ENCODE data around the gene TFAP2B.

The TFAP2B gene

DNA sequence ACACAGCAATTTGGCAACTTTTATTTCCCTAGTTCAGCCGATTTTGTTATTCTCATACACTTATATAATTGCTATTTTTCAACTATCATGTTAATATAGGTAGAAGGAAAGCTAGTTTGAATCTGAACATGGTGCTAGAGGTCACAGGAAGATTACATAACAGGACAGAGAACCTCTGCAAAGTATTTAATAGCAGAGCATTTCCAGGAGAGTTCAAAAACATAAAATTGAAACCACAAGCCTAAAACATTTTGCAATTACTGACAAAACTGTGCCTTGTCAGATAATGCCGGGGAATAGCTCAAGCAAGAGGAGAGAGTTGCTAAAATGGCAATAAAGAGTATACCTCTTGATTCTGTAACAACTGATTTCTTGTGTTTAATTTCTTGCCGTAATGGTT lies 70.8 kb downstream of the TFAP2B start:
- no peak for DNase-seq
- Mint-ChIP-seq H3K4me1 (no peaks in the 10 kb centered on the region), H3K9me3 (no peaks in the 10 kb centered on the region), H3K4me3 (no peak overlapping the region), H3K36me3 (ENCODE audit: low read depth) (no peaks in the 10 kb centered on the region), H3K27ac (no peak overlapping the region), H3K27me3 (ENCODE audit: low read depth, poor library complexity) (no peaks in the 10 kb centered on the region)
- TF ChIP-seq, protein P1, sequence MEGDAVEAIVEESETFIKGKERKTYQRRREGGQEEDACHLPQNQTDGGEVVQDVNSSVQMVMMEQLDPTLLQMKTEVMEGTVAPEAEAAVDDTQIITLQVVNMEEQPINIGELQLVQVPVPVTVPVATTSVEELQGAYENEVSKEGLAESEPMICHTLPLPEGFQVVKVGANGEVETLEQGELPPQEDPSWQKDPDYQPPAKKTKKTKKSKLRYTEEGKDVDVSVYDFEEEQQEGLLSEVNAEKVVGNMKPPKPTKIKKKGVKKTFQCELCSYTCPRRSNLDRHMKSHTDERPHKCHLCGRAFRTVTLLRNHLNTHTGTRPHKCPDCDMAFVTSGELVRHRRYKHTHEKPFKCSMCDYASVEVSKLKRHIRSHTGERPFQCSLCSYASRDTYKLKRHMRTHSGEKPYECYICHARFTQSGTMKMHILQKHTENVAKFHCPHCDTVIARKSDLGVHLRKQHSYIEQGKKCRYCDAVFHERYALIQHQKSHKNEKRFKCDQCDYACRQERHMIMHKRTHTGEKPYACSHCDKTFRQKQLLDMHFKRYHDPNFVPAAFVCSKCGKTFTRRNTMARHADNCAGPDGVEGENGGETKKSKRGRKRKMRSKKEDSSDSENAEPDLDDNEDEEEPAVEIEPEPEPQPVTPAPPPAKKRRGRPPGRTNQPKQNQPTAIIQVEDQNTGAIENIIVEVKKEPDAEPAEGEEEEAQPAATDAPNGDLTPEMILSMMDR (IDR thresholded peaks at IDR 0.05): no peak

DNA sequence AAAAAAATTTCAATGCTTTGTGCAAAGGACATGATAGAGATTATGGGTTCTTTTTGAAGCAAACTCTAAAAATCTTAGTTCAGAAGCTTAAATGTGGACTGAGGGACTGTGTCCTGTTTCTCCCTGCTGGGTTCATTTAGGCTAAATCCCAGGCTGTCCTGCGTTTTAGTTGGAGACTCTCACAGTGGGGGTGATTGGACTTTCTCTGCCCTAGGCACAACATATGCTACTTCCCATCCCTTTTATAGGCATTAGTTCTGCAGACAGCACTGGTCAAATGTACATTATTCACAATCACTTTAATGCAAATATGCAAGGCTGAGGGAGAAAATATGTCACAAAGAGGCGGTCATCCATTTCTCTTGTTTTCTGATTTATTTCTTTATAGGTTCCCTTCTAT lies 71.3 kb downstream of the TFAP2B start:
- no peaks in the 10 kb centered on the region for H3K27me3 Mint-ChIP-seq (ENCODE audit: low read depth, poor library complexity)
- H3K4me3 Mint-ChIP-seq: no peak overlapping the region
- no peak for DNase-seq
- peaks cover 2% of the 10 kb centered on the region for H3K9me3 Mint-ChIP-seq
- H3K4me1 Mint-ChIP-seq: no peaks in the 10 kb centered on the region
- H3K27ac Mint-ChIP-seq: no peak overlapping the region
- no peaks in the 10 kb centered on the region for H3K36me3 Mint-ChIP-seq (ENCODE audit: low read depth)
- TF ChIP-seq, protein P1 (IDR thresholded peaks at IDR 0.05): no peak

DNA sequence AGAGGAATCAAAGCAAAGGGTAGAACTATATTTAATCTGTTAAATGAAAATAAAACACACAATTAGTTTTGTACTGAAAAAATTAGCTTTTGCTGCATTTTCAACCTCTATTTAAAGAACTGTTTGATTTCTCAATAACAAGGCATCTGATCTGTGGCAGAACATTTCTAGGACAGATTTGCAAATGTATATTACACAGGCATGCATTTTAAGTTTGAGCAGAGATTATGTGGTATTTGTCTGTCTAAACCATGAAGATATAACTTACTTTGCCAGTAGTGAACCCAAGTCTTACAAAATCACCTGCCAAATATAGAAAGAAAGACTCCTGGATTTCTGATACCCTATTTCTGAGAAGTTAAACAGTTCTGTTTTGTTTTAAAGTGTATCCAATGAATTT lies 71.9 kb downstream of the TFAP2B start:
- no peak overlapping the region for H3K4me3 Mint-ChIP-seq
- H3K4me1 Mint-ChIP-seq: no peaks in the 10 kb centered on the region
- H3K9me3 Mint-ChIP-seq: peaks cover 6% of the 10 kb centered on the region
- no peaks in the 10 kb centered on the region for H3K27me3 Mint-ChIP-seq (ENCODE audit: low read depth, poor library complexity)
- DNase-seq: no peak
- H3K27ac Mint-ChIP-seq: no peak overlapping the region
- no peaks in the 10 kb centered on the region for H3K36me3 Mint-ChIP-seq (ENCODE audit: low read depth)
- TF ChIP-seq, protein P1 (IDR thresholded peaks at IDR 0.05): no peak

DNA sequence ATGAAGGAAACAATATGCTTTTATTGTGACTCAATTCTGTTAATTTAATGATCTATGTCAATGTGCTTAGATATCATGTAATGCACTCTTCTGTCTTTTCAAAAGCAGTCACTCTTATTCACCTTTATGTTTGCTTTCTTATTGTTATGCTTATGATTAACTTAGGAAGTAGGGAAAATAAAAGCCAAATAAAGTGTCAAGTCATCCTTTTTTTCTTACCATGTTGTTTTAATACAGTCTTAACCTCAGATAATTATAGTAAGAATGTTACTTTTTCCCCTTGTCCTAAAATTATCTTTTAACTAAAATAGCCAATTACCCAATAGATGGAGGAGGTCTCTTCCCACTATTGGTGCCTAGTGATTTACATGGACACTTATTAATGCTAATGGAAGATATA lies 72.6 kb downstream of the TFAP2B start:
- H3K4me3 Mint-ChIP-seq: no peak overlapping the region
- H3K36me3 Mint-ChIP-seq (ENCODE audit: low read depth): no peaks in the 10 kb centered on the region
- H3K27ac Mint-ChIP-seq: no peak overlapping the region
- DNase-seq: no peak
- no peaks in the 10 kb centered on the region for H3K4me1 Mint-ChIP-seq
- peaks cover 6% of the 10 kb centered on the region for H3K9me3 Mint-ChIP-seq
- TF ChIP-seq, protein P1 (IDR thresholded peaks at IDR 0.05): no peak
- H3K27me3 Mint-ChIP-seq (ENCODE audit: low read depth, poor library complexity): peaks cover 5% of the 10 kb centered on the region
